ENCODE measurements around the gene IL22RA1. TPM values are rescaled to one million over a fixed set of nuclear protein-coding genes. Genes with fewer than 3 reads are reported as not detected.

Gene IL22RA1
- total RNA-seq, 1 donor from 2014 or later, result not detected

DNA sequence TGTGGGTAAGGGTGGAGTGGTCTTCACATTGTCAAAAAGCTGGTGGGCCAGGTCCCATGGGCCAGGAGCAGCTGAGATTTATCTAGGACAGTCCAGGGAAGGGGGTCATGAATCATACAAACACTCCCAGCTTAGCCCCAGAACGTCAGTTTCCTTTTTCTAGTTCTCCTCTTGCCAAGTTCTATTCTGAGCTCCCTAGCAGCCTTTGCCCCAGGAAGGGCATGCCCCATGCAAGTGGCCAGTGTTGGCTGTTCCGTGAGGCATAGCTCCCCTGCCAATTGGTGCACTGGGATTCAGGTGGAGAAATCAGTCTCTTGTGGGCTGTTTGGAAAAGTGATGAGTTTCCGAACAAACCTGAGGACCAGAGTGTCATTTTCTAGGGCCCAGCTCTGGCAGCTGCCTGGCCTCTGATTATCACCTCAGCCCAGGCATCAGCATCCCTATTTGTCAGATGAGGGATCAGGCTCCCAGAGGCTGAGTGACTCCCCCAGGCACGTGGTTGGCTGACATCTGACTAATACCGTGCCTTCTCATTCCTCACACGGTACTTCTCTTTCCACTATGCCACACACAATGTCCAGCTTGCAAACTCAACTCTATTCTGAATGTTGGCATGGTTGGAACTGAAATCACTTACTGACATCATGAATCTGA, 16.8 kb downstream of the IL22RA1 start:
- DNase-seq (ENCODE audit: low spot score), result no peak
- intact Hi-C loops (cut with micrococcal nuclease), result no loop called here
- Mint-ChIP-seq H3K4me1 (ENCODE audit: low read depth) (no peaks in the 10 kb centered on the region), H3K9me3 (peaks cover 6% of the 10 kb centered on the region), H3K27ac (no peak overlapping the region), H3K4me3 (no peak overlapping the region), H3K36me3 (ENCODE audit: low read depth) (no peaks in the 10 kb centered on the region), H3K27me3 (ENCODE audit: insufficient read depth) (peaks cover 8% of the 10 kb centered on the region)

GRCh38 chr1:24125456-24125855, 17.5 kb downstream of the IL22RA1 start:
- intact Hi-C loops (cut with micrococcal nuclease), result no loop called here
- no peak overlapping the region for H3K27ac Mint-ChIP-seq

DNA sequence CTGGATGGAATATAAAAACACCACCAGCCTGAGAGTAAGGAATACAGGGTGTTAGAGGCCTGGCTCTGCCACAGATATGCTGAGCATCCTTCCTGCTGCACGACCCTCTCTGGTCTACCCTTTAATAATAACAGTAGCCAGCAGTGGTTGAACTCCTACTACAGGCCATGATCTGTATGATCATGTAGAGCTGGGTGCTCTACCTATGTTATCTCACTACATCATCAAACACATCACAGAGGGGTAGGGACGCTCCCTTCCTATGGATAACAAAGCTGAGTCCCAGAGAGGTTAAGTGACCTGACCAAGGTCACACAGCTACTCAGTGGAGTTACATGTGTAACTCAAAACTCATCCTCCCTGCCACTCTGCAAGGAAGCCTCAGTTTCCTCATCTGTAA, 18.0 kb downstream of the IL22RA1 start:
- H3K9me3 Mint-ChIP-seq, result peaks cover 3% of the 10 kb centered on the region
- H3K4me1 Mint-ChIP-seq (ENCODE audit: low read depth), result no peaks in the 10 kb centered on the region
- no peak overlapping the region for H3K4me3 Mint-ChIP-seq
- H3K36me3 Mint-ChIP-seq (ENCODE audit: low read depth), result no peaks in the 10 kb centered on the region
- intact Hi-C loops (cut with micrococcal nuclease), result no loop called here
- no peak overlapping the region for H3K27ac Mint-ChIP-seq
- DNase-seq (ENCODE audit: low spot score), result no peak
- H3K27me3 Mint-ChIP-seq (ENCODE audit: insufficient read depth), result peaks cover 8% of the 10 kb centered on the region

More at GRCh38 chr1:24125456-24125855, 17.5 kb downstream of the IL22RA1 start:
- Mint-ChIP-seq H3K9me3 (peaks cover 6% of the 10 kb centered on the region), H3K4me1 (ENCODE audit: low read depth) (no peaks in the 10 kb centered on the region), H3K36me3 (ENCODE audit: low read depth) (no peaks in the 10 kb centered on the region), H3K4me3 (no peak overlapping the region), H3K27me3 (ENCODE audit: insufficient read depth) (peaks cover 8% of the 10 kb centered on the region)
- DNase-seq (ENCODE audit: low spot score), result no peak

DNA sequence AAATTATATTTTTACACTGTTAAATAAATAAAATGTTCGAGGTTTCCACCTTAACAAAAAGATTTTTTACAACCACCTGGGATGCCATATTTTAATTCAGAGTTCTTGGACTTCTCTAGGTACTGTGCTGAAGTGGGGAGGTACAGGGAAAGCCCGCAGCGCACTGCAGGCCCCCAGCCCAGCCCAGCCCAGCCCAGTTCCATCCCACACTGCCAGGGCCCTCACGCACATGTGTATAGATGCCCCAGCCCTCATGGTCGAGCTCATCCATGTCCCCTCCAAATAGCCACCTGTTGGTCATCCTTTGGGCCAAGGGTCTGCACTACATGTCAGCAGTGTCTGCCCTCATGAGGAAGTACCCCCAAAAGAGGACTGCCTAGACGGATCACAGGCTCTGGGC, 19.3 kb downstream of the IL22RA1 start:
- Mint-ChIP-seq H3K4me3 (no peak overlapping the region), H3K4me1 (ENCODE audit: low read depth) (no peaks in the 10 kb centered on the region), H3K27ac (no peak overlapping the region), H3K9me3 (no peaks in the 10 kb centered on the region), H3K36me3 (ENCODE audit: low read depth) (no peaks in the 10 kb centered on the region), H3K27me3 (ENCODE audit: insufficient read depth) (peaks cover 5% of the 10 kb centered on the region)
- DNase-seq (ENCODE audit: low spot score), result no peak
- intact Hi-C loops (cut with micrococcal nuclease), result no loop called here

DNA sequence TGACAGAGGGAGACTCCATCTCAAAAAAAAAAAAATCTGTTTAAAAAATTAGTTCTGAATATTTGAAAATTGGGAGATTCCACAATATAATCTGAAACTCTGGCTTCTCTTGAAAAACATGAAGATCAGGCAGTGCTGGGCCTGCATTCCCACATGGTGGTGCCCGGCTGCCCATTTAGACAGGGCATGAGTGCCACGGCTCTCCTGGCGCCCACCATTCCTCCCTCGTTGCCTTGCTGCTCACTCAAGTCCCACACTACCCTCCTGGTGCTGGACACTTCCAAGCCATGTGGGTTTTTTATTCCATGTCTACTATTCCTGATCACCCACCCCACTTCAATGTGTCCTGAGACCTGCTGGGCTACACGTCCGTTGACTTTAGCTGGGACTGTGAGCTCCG, 20.2 kb downstream of the IL22RA1 start:
- Mint-ChIP-seq H3K9me3 (no peaks in the 10 kb centered on the region), H3K4me3 (no peak overlapping the region), H3K36me3 (ENCODE audit: low read depth) (no peaks in the 10 kb centered on the region), H3K4me1 (ENCODE audit: low read depth) (no peaks in the 10 kb centered on the region), H3K27me3 (ENCODE audit: insufficient read depth) (peaks cover 4% of the 10 kb centered on the region), H3K27ac (no peak overlapping the region)
- intact Hi-C loops (cut with micrococcal nuclease), result no loop called here
- no peak for DNase-seq (ENCODE audit: low spot score)

- no peaks in the 10 kb centered on the region for H3K4me1 Mint-ChIP-seq (ENCODE audit: low read depth)
- H3K36me3 Mint-ChIP-seq (ENCODE audit: low read depth), result no peaks in the 10 kb centered on the region
- peaks cover 12% of the 10 kb centered on the region for H3K27me3 Mint-ChIP-seq (ENCODE audit: insufficient read depth)
- DNase-seq (ENCODE audit: low spot score), result no peak
- intact Hi-C loops (cut with micrococcal nuclease), result no loop called here
- no peaks in the 10 kb centered on the region for H3K9me3 Mint-ChIP-seq
- H3K27ac Mint-ChIP-seq, result no peak overlapping the region
- H3K4me3 Mint-ChIP-seq, result no peak overlapping the region
These were observed 21.5 kb downstream of the IL22RA1 start for GRCh38 chr1:24121406-24121805.

DNA sequence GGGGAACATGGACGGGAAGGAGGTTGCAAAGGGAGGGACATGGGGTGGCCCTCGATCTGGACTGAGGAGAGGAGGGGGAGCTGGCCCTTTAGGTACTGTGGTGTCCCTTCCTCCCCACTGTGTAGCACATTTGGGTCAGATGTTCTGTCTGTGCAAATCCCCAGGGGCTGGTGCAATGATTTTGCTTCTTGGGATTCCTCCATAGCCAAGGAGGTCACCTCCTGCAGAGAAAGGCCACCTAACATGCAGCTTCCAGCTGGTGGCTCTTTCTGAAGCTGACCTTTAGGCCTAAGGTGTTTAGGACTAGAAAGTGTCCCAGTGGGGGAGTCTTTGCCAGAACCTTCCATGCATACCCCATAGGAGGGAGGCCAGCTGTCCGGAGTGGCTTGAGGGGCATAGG, 22.0 kb downstream of the IL22RA1 start:
- Mint-ChIP-seq H3K4me1 (ENCODE audit: low read depth) (no peaks in the 10 kb centered on the region), H3K9me3 (no peaks in the 10 kb centered on the region), H3K36me3 (ENCODE audit: low read depth) (no peaks in the 10 kb centered on the region), H3K4me3 (no peak overlapping the region), H3K27ac (no peak overlapping the region), H3K27me3 (ENCODE audit: insufficient read depth) (peaks cover 16% of the 10 kb centered on the region)
- no peak for DNase-seq (ENCODE audit: low spot score)
- intact Hi-C loops (cut with micrococcal nuclease), result no loop called here

- no peak for DNase-seq (ENCODE audit: low spot score)
- Mint-ChIP-seq H3K36me3 (ENCODE audit: low read depth) (no peaks in the 10 kb centered on the region), H3K4me1 (ENCODE audit: low read depth) (no peaks in the 10 kb centered on the region), H3K27me3 (ENCODE audit: insufficient read depth) (peaks cover 18% of the 10 kb centered on the region), H3K4me3 (no peak overlapping the region), H3K27ac (no peak overlapping the region), H3K9me3 (no peaks in the 10 kb centered on the region)
- intact Hi-C loops (cut with micrococcal nuclease), result no loop called here
These were observed 22.8 kb downstream of the IL22RA1 start for GRCh38 chr1:24119859-24120756.

GRCh38 chr1:24119489-24119858, 23.5 kb downstream of the IL22RA1 start:
- H3K36me3 Mint-ChIP-seq (ENCODE audit: low read depth), result no peaks in the 10 kb centered on the region
- intact Hi-C loops (cut with micrococcal nuclease), result no loop called here
- peaks cover 18% of the 10 kb centered on the region for H3K27me3 Mint-ChIP-seq (ENCODE audit: insufficient read depth)
- DNase-seq (ENCODE audit: low spot score), result no peak
- H3K9me3 Mint-ChIP-seq, result no peaks in the 10 kb centered on the region
- H3K27ac Mint-ChIP-seq, result no peak overlapping the region
- H3K4me3 Mint-ChIP-seq, result no peak overlapping the region
- no peaks in the 10 kb centered on the region for H3K4me1 Mint-ChIP-seq (ENCODE audit: low read depth)

- no peak for DNase-seq (ENCODE audit: low spot score)
- Mint-ChIP-seq H3K27me3 (ENCODE audit: insufficient read depth) (peaks cover 23% of the 10 kb centered on the region), H3K4me1 (ENCODE audit: low read depth) (no peaks in the 10 kb centered on the region), H3K27ac (no peak overlapping the region), H3K4me3 (no peak overlapping the region), H3K9me3 (no peaks in the 10 kb centered on the region), H3K36me3 (ENCODE audit: low read depth) (no peaks in the 10 kb centered on the region)
- intact Hi-C loops (cut with micrococcal nuclease), result no loop called here
These were observed 24.3 kb downstream of the IL22RA1 start for GRCh38 chr1:24118410-24119242.

DNA sequence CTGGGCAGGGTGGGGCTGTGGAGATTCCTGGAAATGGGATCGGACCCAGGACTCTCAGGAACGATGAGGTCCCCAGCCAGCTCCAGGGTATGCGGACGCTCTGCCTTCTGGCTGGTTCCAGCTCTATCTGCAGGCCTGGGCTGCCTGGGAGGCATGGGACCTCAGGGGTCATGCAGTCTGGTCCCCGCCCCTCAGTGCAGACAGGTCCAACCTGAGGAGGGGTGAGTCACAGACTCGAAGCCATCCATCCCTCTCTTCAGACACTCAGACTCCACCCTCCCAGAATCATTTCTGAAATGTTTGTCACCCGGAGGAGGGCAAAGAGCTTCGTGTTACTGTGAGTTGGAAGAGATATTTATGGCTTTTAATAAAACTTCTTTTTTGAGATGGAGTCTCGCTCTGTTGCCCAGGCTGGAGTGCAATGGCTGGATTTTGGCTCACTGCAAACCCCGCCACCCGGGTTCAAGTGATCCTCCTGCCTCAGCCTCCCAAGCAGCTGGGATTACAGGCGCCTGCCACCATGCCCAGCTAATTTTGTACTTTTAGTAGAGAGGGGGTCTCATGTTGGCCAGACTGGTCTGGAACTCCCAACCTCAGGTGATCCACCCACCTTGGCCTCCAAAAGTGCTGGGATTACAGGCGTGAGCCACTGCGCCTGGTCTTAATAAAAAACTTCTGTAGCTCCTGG, 25.1 kb downstream of the IL22RA1 start:
- peaks cover 29% of the 10 kb centered on the region for H3K27me3 Mint-ChIP-seq (ENCODE audit: insufficient read depth)
- H3K4me1 Mint-ChIP-seq (ENCODE audit: low read depth), result no peaks in the 10 kb centered on the region
- no peak overlapping the region for H3K27ac Mint-ChIP-seq
- H3K36me3 Mint-ChIP-seq (ENCODE audit: low read depth), result no peaks in the 10 kb centered on the region
- no peak overlapping the region for H3K4me3 Mint-ChIP-seq
- no peak for DNase-seq (ENCODE audit: low spot score)
- no peaks in the 10 kb centered on the region for H3K9me3 Mint-ChIP-seq
- intact Hi-C loops (cut with micrococcal nuclease), result no loop called here

GRCh38 chr1:24117132-24117531, 25.8 kb downstream of the IL22RA1 start:
- Mint-ChIP-seq H3K27me3 (ENCODE audit: insufficient read depth) (peaks cover 29% of the 10 kb centered on the region), H3K27ac (no peak overlapping the region), H3K9me3 (no peaks in the 10 kb centered on the region), H3K4me1 (ENCODE audit: low read depth) (peaks cover 6% of the 10 kb centered on the region), H3K36me3 (ENCODE audit: low read depth) (no peaks in the 10 kb centered on the region), H3K4me3 (no peak overlapping the region)
- intact Hi-C loops (cut with micrococcal nuclease), result no loop called here
- DNase-seq (ENCODE audit: low spot score), result no peak
